ENCODE measurements around the gene FCRLA.

FCRLA gene

GRCh38 chr1:161723459-161724141 is 16.6 kb downstream of the FCRLA start:
- TF ChIP-seq, protein P1, sequence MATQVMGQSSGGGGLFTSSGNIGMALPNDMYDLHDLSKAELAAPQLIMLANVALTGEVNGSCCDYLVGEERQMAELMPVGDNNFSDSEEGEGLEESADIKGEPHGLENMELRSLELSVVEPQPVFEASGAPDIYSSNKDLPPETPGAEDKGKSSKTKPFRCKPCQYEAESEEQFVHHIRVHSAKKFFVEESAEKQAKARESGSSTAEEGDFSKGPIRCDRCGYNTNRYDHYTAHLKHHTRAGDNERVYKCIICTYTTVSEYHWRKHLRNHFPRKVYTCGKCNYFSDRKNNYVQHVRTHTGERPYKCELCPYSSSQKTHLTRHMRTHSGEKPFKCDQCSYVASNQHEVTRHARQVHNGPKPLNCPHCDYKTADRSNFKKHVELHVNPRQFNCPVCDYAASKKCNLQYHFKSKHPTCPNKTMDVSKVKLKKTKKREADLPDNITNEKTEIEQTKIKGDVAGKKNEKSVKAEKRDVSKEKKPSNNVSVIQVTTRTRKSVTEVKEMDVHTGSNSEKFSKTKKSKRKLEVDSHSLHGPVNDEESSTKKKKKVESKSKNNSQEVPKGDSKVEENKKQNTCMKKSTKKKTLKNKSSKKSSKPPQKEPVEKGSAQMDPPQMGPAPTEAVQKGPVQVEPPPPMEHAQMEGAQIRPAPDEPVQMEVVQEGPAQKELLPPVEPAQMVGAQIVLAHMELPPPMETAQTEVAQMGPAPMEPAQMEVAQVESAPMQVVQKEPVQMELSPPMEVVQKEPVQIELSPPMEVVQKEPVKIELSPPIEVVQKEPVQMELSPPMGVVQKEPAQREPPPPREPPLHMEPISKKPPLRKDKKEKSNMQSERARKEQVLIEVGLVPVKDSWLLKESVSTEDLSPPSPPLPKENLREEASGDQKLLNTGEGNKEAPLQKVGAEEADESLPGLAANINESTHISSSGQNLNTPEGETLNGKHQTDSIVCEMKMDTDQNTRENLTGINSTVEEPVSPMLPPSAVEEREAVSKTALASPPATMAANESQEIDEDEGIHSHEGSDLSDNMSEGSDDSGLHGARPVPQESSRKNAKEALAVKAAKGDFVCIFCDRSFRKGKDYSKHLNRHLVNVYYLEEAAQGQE (IDR thresholded peaks at IDR 0.05; ENCODE audit: low read depth): peak; percentile 83
- TF ChIP-seq RAD21 (IDR thresholded peaks at IDR 0.05; ENCODE audit: low read depth) (no peak), YY1 (IDR thresholded peaks at IDR 0.05; ENCODE audit: low read depth) (no peak), FOXM1 (IDR thresholded peaks at IDR 0.05; ENCODE audit: borderline replicate concordance, low read depth) (no peak), ZBTB7A (IDR thresholded peaks at IDR 0.05; ENCODE audit: low read depth) (no peak), EGR1 (IDR thresholded peaks at IDR 0.05) (no peak), NFIC (IDR thresholded peaks at IDR 0.05) (no peak)
- TF ChIP-seq, protein P2, sequence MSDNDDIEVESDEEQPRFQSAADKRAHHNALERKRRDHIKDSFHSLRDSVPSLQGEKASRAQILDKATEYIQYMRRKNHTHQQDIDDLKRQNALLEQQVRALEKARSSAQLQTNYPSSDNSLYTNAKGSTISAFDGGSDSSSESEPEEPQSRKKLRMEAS (IDR thresholded peaks at IDR 0.05): peak; percentile 16; the same call in 1 of the 2 replicates

GRCh38 chr1:161725908-161726472 is 19.0 kb downstream of the FCRLA start:
- TF ChIP-seq CEBPB (IDR thresholded peaks at IDR 0.05) (no peak), RAD21 (IDR thresholded peaks at IDR 0.05; ENCODE audit: low read depth) (no peak), TAF1 (IDR thresholded peaks at IDR 0.05; ENCODE audit: low read depth) (no peak), ZBTB7A (IDR thresholded peaks at IDR 0.05; ENCODE audit: low read depth) (no peak), NFIC (IDR thresholded peaks at IDR 0.05) (no peak), TEAD4 (IDR thresholded peaks at IDR 0.05) (no peak), CREB1 (IDR thresholded peaks at IDR 0.05; ENCODE audit: low read depth) (no peak), EP300 (IDR thresholded peaks at IDR 0.05; ENCODE audit: borderline replicate concordance) (no peak), USF1 (IDR thresholded peaks at IDR 0.05) (no peak), EGR1 (IDR thresholded peaks at IDR 0.05) (no peak), TCF12 (IDR thresholded peaks at IDR 0.05; ENCODE audit: low read depth) (no peak), YY1 (IDR thresholded peaks at IDR 0.05; ENCODE audit: low read depth) (no peak; the same call in 1 of the 2 replicates), FOXM1 (IDR thresholded peaks at IDR 0.05; ENCODE audit: borderline replicate concordance, low read depth) (no peak)
- TF ChIP-seq, protein P2 (IDR thresholded peaks at IDR 0.05): no peak
- TF ChIP-seq, protein P1 (IDR thresholded peaks at IDR 0.05; ENCODE audit: low read depth): no peak

GRCh38 chr1:161726473-161727255 is 19.6 kb downstream of the FCRLA start:
- TF ChIP-seq CREB1 (IDR thresholded peaks at IDR 0.05; ENCODE audit: low read depth) (no peak), YY1 (IDR thresholded peaks at IDR 0.05; ENCODE audit: low read depth) (peak; percentile 25; the same call in 1 of the 2 replicates), NFIC (IDR thresholded peaks at IDR 0.05) (no peak), TCF12 (IDR thresholded peaks at IDR 0.05; ENCODE audit: low read depth) (no peak), ZBTB7A (IDR thresholded peaks at IDR 0.05; ENCODE audit: low read depth) (peak; percentile 79; the same call in 1 of the 2 replicates), USF1 (IDR thresholded peaks at IDR 0.05) (no peak; the same call in 1 of the 2 replicates), RAD21 (IDR thresholded peaks at IDR 0.05; ENCODE audit: low read depth) (no peak), TAF1 (IDR thresholded peaks at IDR 0.05; ENCODE audit: low read depth) (peak; percentile 58; the same call in 1 of the 2 replicates), EP300 (IDR thresholded peaks at IDR 0.05; ENCODE audit: borderline replicate concordance) (no peak), FOXM1 (IDR thresholded peaks at IDR 0.05; ENCODE audit: borderline replicate concordance, low read depth) (no peak), EGR1 (IDR thresholded peaks at IDR 0.05) (no peak), TEAD4 (IDR thresholded peaks at IDR 0.05) (no peak)
- TF ChIP-seq, protein P1 (IDR thresholded peaks at IDR 0.05; ENCODE audit: low read depth): peak; percentile 58
- TF ChIP-seq, protein P2 (IDR thresholded peaks at IDR 0.05): peak; percentile 28
